CD8-positive, alpha-beta memory T cell (primary cell): Measurements from ENCODE around the gene CLEC2D. TPM values are rescaled to one million over a fixed set of nuclear protein-coding genes. Genes with fewer than 3 reads are reported as not detected.

ENCODE experiments used
- CTCF ChIA-PET: fragments of 350-600 bp; sonication (Branson Sonifier 250); formaldehyde crosslinking; loops from one replicate; lab custom pipeline; 2021; ENCODE audit warnings: antibody characterized with exemption; lab: Charles Lee
- POLR2A ChIA-PET: fragments of 350-600 bp; sonication (Branson Sonifier 250); formaldehyde crosslinking; loops from one replicate; lab custom pipeline; 2021; ENCODE audit warnings: antibody characterized with exemption; lab: Charles Lee
- DNase-seq, 5 donors: peaks; one replicate each; pipeline versions ENCODE4 v3.0.0 to v3.0.0-alpha.2; 2020 to 2022; ENCODE audit warnings: mixed read lengths in 1 of 5
- H3K27ac ChIP-seq: one replicate; pipeline ENCODE4 v1.7.0; 2013; ENCODE audit warnings: low read depth, mild to moderate bottlenecking, low read length, moderate library complexity
- H3K27me3 ChIP-seq: 2 replicates; pipeline ENCODE4 v1.7.0; 2013; ENCODE audit warnings: low read length, mild to moderate bottlenecking; ENCODE audit not compliant: insufficient read depth, poor library complexity, severe bottlenecking
- H3K36me3 ChIP-seq: 2 replicates; pipeline ENCODE4 v1.7.0; 2013; ENCODE audit warnings: mild to moderate bottlenecking, low read length, moderate library complexity; ENCODE audit not compliant: insufficient read depth
- H3K4me1 ChIP-seq: 2 replicates; pipeline ENCODE4 v1.7.0; 2013; ENCODE audit warnings: mild to moderate bottlenecking, low read length, moderate library complexity; ENCODE audit not compliant: insufficient read depth
- H3K4me3 ChIP-seq: 2 replicates; pipeline ENCODE4 v1.7.0; 2013; ENCODE audit warnings: mild to moderate bottlenecking, low read length
- H3K9me3 ChIP-seq: 2 replicates; pipeline ENCODE4 v1.7.0; 2013; ENCODE audit warnings: mild to moderate bottlenecking, low read length
- H3K27ac Mint-ChIP-seq, 8 donors: one replicate each; pipeline ENCODE4 v1.8.0; 2020 to 2021; ENCODE audit warnings: mixed read lengths in 8 of 8, mild to moderate bottlenecking in 6 of 8, inconsistent platforms in 3 of 8, moderate library complexity in 3 of 8
- H3K27me3 Mint-ChIP-seq, 2 donors: one replicate each; pipeline ENCODE4 v1.8.0; 2020 to 2021; ENCODE audit warnings: mixed read lengths in 2 of 2, mild to moderate bottlenecking in 1 of 2, moderate library complexity in 1 of 2
- H3K36me3 Mint-ChIP-seq, 3 donors: one replicate each; pipeline ENCODE4 v1.8.0; 2020 to 2021; ENCODE audit warnings: mixed read lengths in 3 of 3, inconsistent platforms in 1 of 3, mild to moderate bottlenecking in 1 of 3
- H3K4me1 Mint-ChIP-seq, 3 donors: one replicate each; pipeline ENCODE4 v1.8.0; 2020 to 2021; ENCODE audit warnings: mixed read lengths in 3 of 3, inconsistent platforms in 1 of 3, mild to moderate bottlenecking in 1 of 3
- H3K4me3 Mint-ChIP-seq, 7 donors: one replicate each; pipeline ENCODE4 v1.8.0; 2020 to 2021; ENCODE audit warnings: mixed read lengths in 7 of 7, mild to moderate bottlenecking in 6 of 7, moderate library complexity in 4 of 7, inconsistent platforms in 2 of 7
- H3K9me3 Mint-ChIP-seq, 5 donors: one replicate each; pipeline ENCODE4 v1.8.0; 2020 to 2022; ENCODE audit warnings: mixed read lengths in 5 of 5, mild to moderate bottlenecking in 3 of 5, moderate library complexity in 2 of 5, inconsistent platforms in 1 of 5
- polyA plus RNA-seq: library from polyadenylated mRNA; unstranded; fragments of 300-500 nt; fragmentation: Illumina TruSeq; gene quantifications from one replicate; pipeline ENCODE4 v1.2.3, GENCODE V29; 2021
- total RNA-seq, 2 experiments: library from RNA; stranded (reverse); gene quantifications; one replicate each; pipeline ENCODE4 v1.2.3, GENCODE V29; 2021

The CLEC2D gene, protein sequence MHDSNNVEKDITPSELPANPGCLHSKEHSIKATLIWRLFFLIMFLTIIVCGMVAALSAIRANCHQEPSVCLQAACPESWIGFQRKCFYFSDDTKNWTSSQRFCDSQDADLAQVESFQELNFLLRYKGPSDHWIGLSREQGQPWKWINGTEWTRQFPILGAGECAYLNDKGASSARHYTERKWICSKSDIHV
- total RNA-seq (100 to 1,000 TPM; 320 to 340 TPM), polyA plus RNA-seq (311 TPM)

DNA sequence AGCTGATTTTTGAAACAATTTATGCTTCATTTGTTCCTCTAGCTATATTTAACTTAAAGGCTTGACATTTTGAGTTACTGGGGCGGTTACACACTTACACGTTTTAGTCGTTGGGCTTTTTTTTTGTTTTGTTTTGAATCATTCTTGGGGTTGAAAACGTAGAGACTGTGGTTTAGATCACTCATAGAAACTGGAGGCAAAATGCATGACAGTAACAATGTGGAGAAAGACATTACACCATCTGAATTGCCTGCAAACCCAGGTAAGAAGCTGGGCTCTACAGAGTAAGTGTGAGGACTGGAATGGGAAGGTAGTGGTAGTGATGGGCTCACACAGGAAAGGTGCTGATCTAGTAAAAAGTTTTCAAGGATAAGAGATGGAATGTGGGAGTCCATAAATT, at the start of gene CLEC2D:
Gene CLEC2D, plus strand, starts transcription at position 180 of the 400 bp plus-strand sequence. Its CDS starts 22 bp downstream, at position 202.
- peaks cover 8% of the 10 kb centered on the region for H3K36me3 ChIP-seq
- peak within 1 kb of the TSS; percentile 64 for H3K27ac ChIP-seq
- peaks cover 62% of the 10 kb centered on the region for H3K4me1 ChIP-seq
- no peaks in the 10 kb centered on the region for H3K9me3 ChIP-seq
- peak in 2 of 5 donors; percentile 66 to 81 for DNase-seq
- H3K27me3 Mint-ChIP-seq: no peaks in the 10 kb centered on the region
- ChIA-PET CTCF (interaction anchor here (0.6 to 3.8 kb wide), 6 partner anchors 15 to 73 kb away, joined by 3 to 20 read pairs (median 4); no protein-coding TSS in a partner anchor), POLR2A (interaction anchor here (0.6 to 4.3 kb wide), 8 partner anchors 12 to 73 kb away, joined by 3 to 44 read pairs (median 6); no protein-coding TSS in a partner anchor)
- H3K4me3 Mint-ChIP-seq: peak within 1 kb of the TSS; percentile 86 to 98 (median 92)
- H3K9me3 Mint-ChIP-seq: no peaks in the 10 kb centered on the region
- H3K4me3 ChIP-seq: peak within 1 kb of the TSS; percentile 66
- peak within 1 kb of the TSS; percentile 88 to 97 (median 94) for H3K27ac Mint-ChIP-seq
- peaks cover 15 to 68% (median 21%) of the 10 kb centered on the region in 3 donors for H3K36me3 Mint-ChIP-seq
- no peaks in the 10 kb centered on the region for H3K27me3 ChIP-seq
- peaks cover 60 to 84% (median 69%) of the 10 kb centered on the region in 3 donors for H3K4me1 Mint-ChIP-seq

DNA sequence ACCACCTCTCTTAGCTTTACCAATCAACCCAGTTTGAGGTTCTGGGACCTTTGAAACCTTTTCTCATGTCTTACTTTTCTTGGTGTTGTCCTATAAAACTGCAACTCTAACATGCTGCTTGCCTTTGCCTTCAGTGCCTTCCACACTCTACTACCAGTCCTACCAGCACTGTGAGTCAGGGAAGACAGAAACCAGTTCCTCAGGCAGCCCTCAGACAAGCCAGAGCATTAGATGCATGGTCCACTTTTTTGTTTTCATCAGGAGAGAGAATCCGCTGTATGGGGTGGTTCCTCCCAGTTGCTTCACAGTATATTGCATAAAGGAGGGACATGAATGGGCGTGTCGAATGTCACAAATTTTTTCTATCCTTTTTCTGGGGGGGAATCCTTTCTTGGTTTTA, 44.5 kb upstream of the CLEC2D start:
- no peaks in the 10 kb centered on the region for H3K9me3 ChIP-seq
- Mint-ChIP-seq H3K27ac (peak overlapping the region in 2 of 8 donors; percentile 18 to 32), H3K9me3 (peaks cover 7 to 32% (median 20%) of the 10 kb centered on the region in 5 donors), H3K27me3 (no peaks in the 10 kb centered on the region), H3K36me3 (peaks cover 13 to 68% (median 35%) of the 10 kb centered on the region in 3 donors), H3K4me1 (peaks cover 4 to 22% (median 11%) of the 10 kb centered on the region in 3 donors), H3K4me3 (no peak overlapping the region)
- no peaks in the 10 kb centered on the region for H3K4me1 ChIP-seq
- no peak for DNase-seq
- no peaks in the 10 kb centered on the region for H3K36me3 ChIP-seq
- POLR2A ChIA-PET: no interaction called here
- CTCF ChIA-PET: interaction anchor here (0.9 to 1.3 kb wide), 4 partner anchors 9 to 175 kb away, joined by 3 to 4 read pairs (median 3); no protein-coding TSS in a partner anchor
- H3K27me3 ChIP-seq: no peaks in the 10 kb centered on the region
- H3K4me3 ChIP-seq: no peak overlapping the region
- H3K27ac ChIP-seq: no peak overlapping the region

DNA sequence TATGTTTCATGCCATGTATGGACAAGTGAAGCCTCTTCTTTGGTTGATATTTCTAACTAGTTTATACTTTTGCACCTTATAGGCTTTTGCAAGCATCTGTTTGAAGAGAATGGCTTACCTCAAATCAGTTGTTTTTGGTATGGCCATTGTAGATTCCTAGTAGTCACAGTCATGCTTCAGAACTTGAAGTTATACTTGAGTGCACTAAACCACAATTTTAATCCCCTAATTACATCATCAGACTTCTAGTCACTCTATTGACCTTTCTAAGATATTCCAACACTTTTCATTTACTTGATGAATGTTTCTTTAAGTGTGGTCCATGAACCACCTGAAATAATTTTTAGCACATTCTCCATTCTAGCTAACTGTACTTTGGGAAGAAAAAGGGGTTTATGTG, 43.2 kb upstream of the CLEC2D start:
- H3K4me3 Mint-ChIP-seq: no peak overlapping the region
- Histone ChIP-seq H3K4me1 (no peaks in the 10 kb centered on the region), H3K27me3 (no peaks in the 10 kb centered on the region), H3K27ac (no peak overlapping the region), H3K36me3 (no peaks in the 10 kb centered on the region), H3K9me3 (no peaks in the 10 kb centered on the region), H3K4me3 (no peak overlapping the region)
- peaks cover 14 to 65% (median 37%) of the 10 kb centered on the region in 3 donors for H3K36me3 Mint-ChIP-seq
- ChIA-PET CTCF (no interaction called here), POLR2A (no interaction called here)
- H3K9me3 Mint-ChIP-seq: peaks cover 7 to 31% (median 20%) of the 10 kb centered on the region in 5 donors
- H3K4me1 Mint-ChIP-seq: peaks cover 7 to 23% (median 8%) of the 10 kb centered on the region in 3 donors
- H3K27me3 Mint-ChIP-seq: no peaks in the 10 kb centered on the region
- H3K27ac Mint-ChIP-seq: no peak overlapping the region
- DNase-seq: no peak

DNA sequence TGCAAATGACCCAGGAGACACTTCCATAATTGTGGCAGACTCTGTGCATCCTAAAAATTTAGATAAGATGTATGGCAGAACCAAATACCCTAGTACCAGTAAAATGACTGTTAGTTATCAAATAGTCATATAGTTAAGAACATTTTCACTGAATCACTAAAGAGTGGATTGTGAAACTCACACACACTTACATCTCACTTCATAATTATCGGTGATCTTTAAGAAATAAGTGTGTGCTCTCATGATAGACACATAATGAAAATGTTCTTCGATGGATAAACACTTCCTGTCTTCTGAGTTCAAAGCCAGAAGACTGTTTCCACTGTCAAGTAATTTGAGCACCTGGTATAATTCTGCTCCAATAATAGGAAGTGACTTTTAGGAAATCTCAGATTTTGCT, 42.7 kb upstream of the CLEC2D start:
- CTCF ChIA-PET: no interaction called here
- peaks cover 6 to 19% (median 13%) of the 10 kb centered on the region in 3 donors for H3K4me1 Mint-ChIP-seq
- H3K9me3 ChIP-seq: no peaks in the 10 kb centered on the region

DNA sequence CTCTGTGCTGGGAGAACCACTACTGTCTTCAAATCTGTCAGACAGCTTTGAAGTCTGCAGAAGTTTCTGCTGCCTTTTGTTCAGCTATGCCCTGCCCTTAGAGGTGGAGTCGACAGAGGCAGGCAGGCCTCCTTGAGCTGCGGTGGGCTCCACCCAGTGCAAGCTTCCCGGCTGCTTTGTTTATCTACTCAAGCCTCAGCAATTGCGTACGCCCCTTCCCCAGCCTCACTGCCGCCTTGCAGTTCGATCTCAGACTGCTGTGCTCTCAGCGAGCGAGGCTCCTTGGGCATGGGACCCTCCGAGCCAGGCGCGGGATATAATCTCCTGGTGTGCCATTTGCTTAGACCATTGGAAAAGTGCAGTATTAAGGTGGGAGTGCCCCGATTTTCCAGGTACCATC, 36.7 kb upstream of the CLEC2D start:
- Histone ChIP-seq H3K4me1 (peaks cover 45% of the 10 kb centered on the region), H3K9me3 (no peaks in the 10 kb centered on the region), H3K27me3 (no peaks in the 10 kb centered on the region), H3K27ac (no peak overlapping the region), H3K4me3 (no peak overlapping the region), H3K36me3 (no peaks in the 10 kb centered on the region)
- DNase-seq: peak in 1 of 5 donors; percentile 40
- Mint-ChIP-seq H3K36me3 (peaks cover 6 to 27% (median 7%) of the 10 kb centered on the region in 3 donors), H3K4me1 (peaks cover 37 to 69% (median 63%) of the 10 kb centered on the region in 3 donors), H3K27ac (peak overlapping the region in 2 of 8 donors; percentile 25 to 26), H3K4me3 (no peak overlapping the region), H3K27me3 (peaks cover 0 to 2% of the 10 kb centered on the region in 2 donors), H3K9me3 (peaks cover 0 to 2% (median 0%) of the 10 kb centered on the region in 5 donors)
- ChIA-PET CTCF (interaction anchor here (1.2 to 6.3 kb wide), 8 partner anchors 8 to 302 kb away, joined by 4 to 80 read pairs (median 8); no protein-coding TSS in a partner anchor), POLR2A (no interaction called here)

More for the DNA sequence above, 42.7 kb upstream of the CLEC2D start:
- Mint-ChIP-seq H3K36me3 (peaks cover 14 to 63% (median 35%) of the 10 kb centered on the region in 3 donors), H3K27ac (no peak overlapping the region), H3K27me3 (no peaks in the 10 kb centered on the region), H3K4me3 (no peak overlapping the region), H3K9me3 (peaks cover 7 to 28% (median 20%) of the 10 kb centered on the region in 5 donors)
- H3K27ac ChIP-seq: no peak overlapping the region
- no peak for DNase-seq
- no peaks in the 10 kb centered on the region for H3K36me3 ChIP-seq
- H3K4me3 ChIP-seq: no peak overlapping the region
- no peaks in the 10 kb centered on the region for H3K4me1 ChIP-seq
- H3K27me3 ChIP-seq: no peaks in the 10 kb centered on the region
- POLR2A ChIA-PET: no interaction called here

DNA sequence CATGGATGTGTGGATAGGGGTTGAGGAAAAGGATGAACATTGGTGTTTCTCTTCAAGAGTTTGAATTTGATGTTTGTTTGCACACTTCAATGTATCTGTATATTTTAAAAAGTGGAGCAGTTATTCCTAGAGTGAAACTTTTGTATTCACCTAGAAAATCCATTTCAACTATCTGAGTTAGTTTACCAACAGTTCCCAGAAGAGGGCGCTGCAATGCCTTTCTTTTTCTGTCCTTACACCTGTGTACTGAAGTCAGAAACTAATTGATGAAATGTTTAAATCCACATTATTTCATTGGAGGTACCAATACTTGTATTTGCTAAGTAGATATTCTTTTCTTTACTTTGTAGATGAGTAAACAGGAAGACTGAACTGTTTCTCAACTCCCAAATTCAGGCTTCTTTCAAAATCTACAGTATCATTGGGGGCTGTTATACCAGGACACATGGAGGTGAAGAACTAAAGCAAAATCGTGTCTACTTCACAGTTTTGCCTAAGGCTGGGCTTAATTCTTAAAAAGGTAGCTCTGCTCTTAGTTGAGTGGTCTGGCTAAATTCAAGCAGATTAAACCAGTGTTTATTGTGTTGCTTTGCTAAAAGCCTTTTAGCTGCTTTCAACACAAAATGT, 35.2 kb upstream of the CLEC2D start:
- Histone ChIP-seq H3K27ac (no peak overlapping the region), H3K4me1 (peaks cover 57% of the 10 kb centered on the region), H3K4me3 (peak overlapping the region; percentile 1), H3K27me3 (no peaks in the 10 kb centered on the region), H3K9me3 (no peaks in the 10 kb centered on the region), H3K36me3 (no peaks in the 10 kb centered on the region)
- POLR2A ChIA-PET: interaction anchor here (0.5 to 0.6 kb wide), 2 partner anchors 14 to 71 kb away, joined by 3 read pairs; no protein-coding TSS in a partner anchor
- CTCF ChIA-PET: interaction anchor here (0.7 to 6.3 kb wide), 22 partner anchors 9 to 303 kb away, joined by 3 to 80 read pairs (median 4); partner anchors contain the start of gene CLEC2D
- H3K27me3 Mint-ChIP-seq: peaks cover 0 to 2% of the 10 kb centered on the region in 2 donors
- peaks cover 0 to 2% (median 0%) of the 10 kb centered on the region in 5 donors for H3K9me3 Mint-ChIP-seq
- peak overlapping the region in 5 of 7 donors; percentile 18 to 63 (median 43) for H3K4me3 Mint-ChIP-seq
- DNase-seq: peak; percentile 64 to 80 (median 68)
- peaks cover 3 to 18% (median 6%) of the 10 kb centered on the region in 3 donors for H3K36me3 Mint-ChIP-seq
- H3K27ac Mint-ChIP-seq: peak overlapping the region; percentile 11 to 93 (median 88)
- peaks cover 44 to 83% (median 79%) of the 10 kb centered on the region in 3 donors for H3K4me1 Mint-ChIP-seq

DNA sequence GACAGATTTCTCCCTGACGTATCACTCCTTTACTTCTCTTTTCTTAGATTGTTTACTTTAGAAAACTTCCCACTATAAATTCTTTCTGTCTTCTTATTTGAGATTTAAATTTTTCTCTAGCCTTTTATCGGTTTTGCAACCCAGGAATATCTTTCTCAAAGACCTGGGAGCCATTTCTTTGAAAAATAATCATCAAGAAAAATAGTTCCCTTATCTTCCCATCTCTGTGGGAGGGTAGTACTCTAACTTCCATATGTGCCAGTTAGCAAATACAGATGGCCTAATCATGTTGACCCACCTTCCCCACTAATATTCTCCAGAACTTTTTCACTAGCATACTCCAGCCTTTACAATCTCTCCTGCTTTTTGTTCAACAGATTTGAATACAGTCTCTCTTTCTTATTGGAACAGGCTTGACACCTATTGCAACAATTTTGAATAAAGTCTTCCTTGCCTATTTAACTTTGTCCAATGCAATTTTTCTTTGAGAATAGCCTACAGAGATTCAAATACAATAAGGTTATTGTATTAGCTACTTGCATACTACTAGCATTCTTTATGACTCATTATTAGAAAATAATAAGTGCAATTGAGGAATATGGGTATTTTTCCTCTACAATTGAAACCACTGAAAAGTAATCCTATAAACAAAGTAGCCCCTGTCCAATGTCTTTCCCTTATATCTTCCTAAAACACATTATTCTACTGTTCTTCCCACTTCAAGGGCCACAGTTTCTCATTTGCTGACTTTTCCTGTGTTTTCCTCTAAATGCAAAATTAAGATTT, 34.4 kb upstream of the CLEC2D start:
- peaks cover 46 to 86% (median 81%) of the 10 kb centered on the region in 3 donors for H3K4me1 Mint-ChIP-seq
- H3K36me3 ChIP-seq: no peaks in the 10 kb centered on the region
- H3K4me3 ChIP-seq: no peak overlapping the region
- POLR2A ChIA-PET: interaction anchor here (0.5 to 1.4 kb wide), 2 partner anchors 12 to 70 kb away, joined by 3 to 5 read pairs; no protein-coding TSS in a partner anchor
- CTCF ChIA-PET: interaction anchor here (0.7 to 6.3 kb wide), 20 partner anchors 12 to 123 kb away, joined by 3 to 80 read pairs (median 4); partner anchors contain the start of gene CLEC2D
- H3K9me3 Mint-ChIP-seq: peaks cover 0 to 6% (median 0%) of the 10 kb centered on the region in 5 donors
- peak overlapping the region in 1 of 7 donors; percentile 24 for H3K4me3 Mint-ChIP-seq
- no peak for DNase-seq
- H3K27me3 ChIP-seq: no peaks in the 10 kb centered on the region
- H3K27me3 Mint-ChIP-seq: peaks cover 0 to 2% of the 10 kb centered on the region in 2 donors
- H3K9me3 ChIP-seq: no peaks in the 10 kb centered on the region
- H3K4me1 ChIP-seq: peaks cover 57% of the 10 kb centered on the region
- peaks cover 2 to 14% (median 6%) of the 10 kb centered on the region in 3 donors for H3K36me3 Mint-ChIP-seq
- H3K27ac Mint-ChIP-seq: peak overlapping the region; percentile 1 to 88 (median 56)
- no peak overlapping the region for H3K27ac ChIP-seq
